RWPE2 (cell line): ENCODE results near the gene KLHL36.
A peak's percentile ranks its signal among the peaks of the same experiment; 100 is the strongest.
"Not testable (repeated sequence)": the region's sequence is repeated elsewhere in the genome, so short reads cannot be mapped to it uniquely, and the experiment has no call there.

Source experiments
- ATAC-seq: fragments of 200-7000 bp; cut with Tn5 transposase; 3 replicates; pipeline ENCODE4 v1.9.1; 2021; ENCODE audit warnings: low read depth
- DNase-seq: peaks from one replicate; pipeline ENCODE4 v3.0.0-alpha.2; 2020; ENCODE audit warnings: low spot score
- H3K27ac ChIP-seq: fragments of 450-650 bp; 2 replicates; pipeline ENCODE4 v1.5.1; 2017; ENCODE audit warnings: mild to moderate bottlenecking; ENCODE audit not compliant: poor library complexity, severe bottlenecking
- H3K27me3 ChIP-seq: fragments of 250-450 bp; sonication (Bioruptor Pico); 2 replicates; pipeline ENCODE4 v1.5.1; 2021; ENCODE audit warnings: mild to moderate bottlenecking, moderate library complexity; ENCODE audit not compliant: insufficient read depth, poor library complexity, severe bottlenecking
- H3K36me3 ChIP-seq: fragments of 250-450 bp; sonication (Bioruptor Pico); 2 replicates; pipeline ENCODE4 v1.5.1; 2020; ENCODE audit warnings: low read depth, mild to moderate bottlenecking, moderate library complexity
- H3K4me1 ChIP-seq: fragments of 250-450 bp; sonication (Bioruptor Pico); 2 replicates; pipeline ENCODE4 v1.5.1; 2021; ENCODE audit warnings: mild to moderate bottlenecking, moderate library complexity; ENCODE audit not compliant: insufficient read depth, poor library complexity, severe bottlenecking
- H3K4me3 ChIP-seq: fragments of 250-450 bp; sonication (Bioruptor Pico); 2 replicates; pipeline ENCODE4 v1.5.1; 2021; ENCODE audit warnings: mild to moderate bottlenecking, moderate library complexity; ENCODE audit not compliant: severe bottlenecking
- H3K9me3 ChIP-seq: fragments of 250-450 bp; sonication (Bioruptor Pico); 2 replicates; pipeline ENCODE4 v1.5.1; 2021; ENCODE audit warnings: mild to moderate bottlenecking, moderate library complexity; ENCODE audit not compliant: severe bottlenecking
- TF ChIP-seq, protein P1 (sequence below): fragments of 450-650 bp; IDR thresholded peaks from one replicate; pipeline ENCODE4 v1.5.1; 2017; ENCODE audit warnings: mild to moderate bottlenecking, moderate library complexity; ENCODE audit not compliant: poor library complexity, severe bottlenecking

Gene KLHL36

GRCh38 chr16:84692451-84693214 lies 44.3 kb downstream of the KLHL36 start:
- no peak overlapping the region for H3K4me3 ChIP-seq
- ATAC-seq (no peak), DNase-seq (no peak)
- no peaks in the 10 kb centered on the region for H3K27me3 ChIP-seq
- TF ChIP-seq, protein P1, sequence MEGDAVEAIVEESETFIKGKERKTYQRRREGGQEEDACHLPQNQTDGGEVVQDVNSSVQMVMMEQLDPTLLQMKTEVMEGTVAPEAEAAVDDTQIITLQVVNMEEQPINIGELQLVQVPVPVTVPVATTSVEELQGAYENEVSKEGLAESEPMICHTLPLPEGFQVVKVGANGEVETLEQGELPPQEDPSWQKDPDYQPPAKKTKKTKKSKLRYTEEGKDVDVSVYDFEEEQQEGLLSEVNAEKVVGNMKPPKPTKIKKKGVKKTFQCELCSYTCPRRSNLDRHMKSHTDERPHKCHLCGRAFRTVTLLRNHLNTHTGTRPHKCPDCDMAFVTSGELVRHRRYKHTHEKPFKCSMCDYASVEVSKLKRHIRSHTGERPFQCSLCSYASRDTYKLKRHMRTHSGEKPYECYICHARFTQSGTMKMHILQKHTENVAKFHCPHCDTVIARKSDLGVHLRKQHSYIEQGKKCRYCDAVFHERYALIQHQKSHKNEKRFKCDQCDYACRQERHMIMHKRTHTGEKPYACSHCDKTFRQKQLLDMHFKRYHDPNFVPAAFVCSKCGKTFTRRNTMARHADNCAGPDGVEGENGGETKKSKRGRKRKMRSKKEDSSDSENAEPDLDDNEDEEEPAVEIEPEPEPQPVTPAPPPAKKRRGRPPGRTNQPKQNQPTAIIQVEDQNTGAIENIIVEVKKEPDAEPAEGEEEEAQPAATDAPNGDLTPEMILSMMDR = no peak
- peaks cover 6% of the 10 kb centered on the region for H3K4me1 ChIP-seq
- H3K27ac ChIP-seq = no peak overlapping the region
- H3K9me3 ChIP-seq = peaks cover 2% of the 10 kb centered on the region
- no peaks in the 10 kb centered on the region for H3K36me3 ChIP-seq

- DNase-seq, H3K27ac ChIP-seq, H3K4me1 ChIP-seq, H3K9me3 ChIP-seq, H3K36me3 ChIP-seq, ATAC-seq, H3K4me3 ChIP-seq, H3K27me3 ChIP-seq: not testable (repeated sequence)
Measured at GRCh38 chr16:84693869-84694268, 45.6 kb downstream of the KLHL36 start.

DNA sequence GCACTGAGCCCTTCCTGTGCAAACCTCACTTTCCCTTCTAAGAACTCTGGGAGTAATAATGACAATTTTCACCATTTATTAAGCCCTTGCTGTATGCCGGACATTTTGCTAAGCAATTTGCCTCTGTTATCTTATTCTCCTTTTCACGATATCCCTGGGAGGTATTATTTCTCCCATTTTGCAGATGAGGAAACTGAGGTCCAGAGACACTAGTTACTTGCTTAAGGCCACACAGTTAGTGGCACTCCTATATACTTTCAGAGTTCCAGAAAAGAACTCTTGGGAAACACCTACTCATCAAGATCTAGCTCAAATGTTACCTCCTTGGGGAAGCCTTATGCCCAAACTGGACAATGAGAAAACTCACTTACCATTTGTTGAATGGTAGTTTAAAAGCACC lies 46.7 kb downstream of the KLHL36 start:
- Histone ChIP-seq H3K4me1 (peaks cover 5% of the 10 kb centered on the region), H3K27ac (no peak overlapping the region), H3K9me3 (peaks cover 2% of the 10 kb centered on the region), H3K4me3 (no peak overlapping the region), H3K27me3 (no peaks in the 10 kb centered on the region), H3K36me3 (no peaks in the 10 kb centered on the region)
- DNase-seq (no peak), ATAC-seq (no peak)
- TF ChIP-seq, protein P1 = no peak

GRCh38 chr16:84699147-84699711 lies 50.9 kb downstream of the KLHL36 start:
- no peaks in the 10 kb centered on the region for H3K27me3 ChIP-seq
- H3K9me3 ChIP-seq = peaks cover 2% of the 10 kb centered on the region
- peak overlapping the region; percentile 71 for H3K27ac ChIP-seq
- ATAC-seq (peak; percentile 32), DNase-seq (no peak)
- TF ChIP-seq, protein P1 = no peak
- no peaks in the 10 kb centered on the region for H3K36me3 ChIP-seq
- peaks cover 28% of the 10 kb centered on the region for H3K4me1 ChIP-seq
- peak overlapping the region; percentile 100 for H3K4me3 ChIP-seq

DNA sequence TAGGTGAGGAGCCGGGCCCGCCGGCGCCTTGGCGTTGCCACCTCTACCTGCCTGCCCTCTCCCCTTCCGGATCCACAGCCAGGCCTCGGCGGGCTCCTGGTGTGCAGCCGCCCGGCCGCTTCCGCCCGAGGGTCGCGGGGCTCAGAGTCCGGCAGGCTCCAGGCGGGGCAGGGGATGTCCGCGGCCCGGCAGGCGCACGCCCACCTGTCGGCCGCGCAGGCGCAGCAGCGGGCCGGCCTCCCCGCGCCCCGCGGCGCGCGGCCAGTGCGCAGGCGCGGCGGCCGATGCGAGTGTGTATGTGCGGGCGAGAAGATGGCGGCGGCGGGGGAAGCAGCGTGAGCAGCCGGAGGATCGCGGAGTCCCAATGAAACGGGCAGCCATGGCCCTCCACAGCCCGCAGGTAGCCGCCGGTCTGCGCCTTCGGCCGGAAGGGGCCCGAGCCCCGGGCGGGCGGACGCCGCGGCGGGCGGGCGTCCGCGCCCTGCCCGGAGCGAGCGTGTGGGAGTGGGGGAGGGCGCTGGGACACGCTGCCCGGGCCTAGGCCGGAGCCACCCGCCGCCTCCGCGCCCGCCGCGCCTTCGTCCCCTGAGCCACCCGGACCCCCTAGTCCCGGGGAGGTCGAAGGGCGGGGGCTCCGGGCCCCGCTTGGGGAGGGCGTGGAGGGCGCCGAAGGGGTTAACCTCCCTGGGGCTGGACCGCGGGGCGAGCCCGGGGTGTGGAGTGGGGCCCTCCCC lies 51.6 kb downstream of the KLHL36 start, which contains the start of gene USP10:
TSS of gene USP10 (plus strand) at position 289 of the 734 bp plus-strand sequence. CDS start at position 380, 91 bp downstream.
- peaks cover 29% of the 10 kb centered on the region for H3K4me1 ChIP-seq
- TF ChIP-seq, protein P1 = no peak
- peak within 1 kb of the TSS; percentile 71 for H3K27ac ChIP-seq
- no peaks in the 10 kb centered on the region for H3K36me3 ChIP-seq
- peak; percentile 79 for ATAC-seq
- peaks cover 2% of the 10 kb centered on the region for H3K9me3 ChIP-seq
- H3K4me3 ChIP-seq = peak within 1 kb of the TSS; percentile 100
- peak; percentile 75 for DNase-seq
- no peaks in the 10 kb centered on the region for H3K27me3 ChIP-seq
